SU-DHL-6 (cell line): ENCODE data around the gene LTB.

Experiments used
- H2AFZ ChIP-seq: fragments of 200-600 bp; sonication (generic); 2 replicates; pipeline ENCODE4 v1.6.1; 2014; ENCODE audit warnings: low read depth, mild to moderate bottlenecking, moderate library complexity, mixed read lengths, antibody characterized with exemption, low read length; ENCODE audit not compliant: severe bottlenecking
- H3F3A ChIP-seq: fragments of 200-600 bp; shearing (Covaris generic); 2 replicates; pipeline ENCODE4 v1.6.0; 2016; ENCODE audit warnings: antibody characterized with exemption, mild to moderate bottlenecking; ENCODE audit not compliant: insufficient read depth
- H3K27ac ChIP-seq: fragments of 200-600 bp; sonication (generic); 2 replicates; pipeline ENCODE4 v1.5.1; 2016; ENCODE audit warnings: low read depth, mild to moderate bottlenecking, low read length, moderate library complexity, mixed read lengths
- H3K27me3 ChIP-seq: fragments of 200-600 bp; sonication (generic), shearing (Covaris generic); 2 replicates; pipeline ENCODE4 v1.6.0; 2014; ENCODE audit warnings: mild to moderate bottlenecking, low read length
- H3K36me3 ChIP-seq: fragments of 200-600 bp; sonication (generic); 2 replicates; pipeline ENCODE4 v1.6.1; 2014; ENCODE audit warnings: mild to moderate bottlenecking, low read length, mixed read lengths
- H3K4me2 ChIP-seq: fragments of 300-600, 200-600 bp; shearing (Covaris generic), sonication (generic); 2 replicates; pipeline ENCODE4 v1.6.0; 2014; ENCODE audit warnings: low read length, low read depth, mild to moderate bottlenecking; ENCODE audit not compliant: poor library complexity, severe bottlenecking
- H3K4me3 ChIP-seq: fragments of 200-600 bp; sonication (generic); 2 replicates; pipeline ENCODE4 v1.5.1; 2014; ENCODE audit warnings: antibody characterized with exemption, low read length, mild to moderate bottlenecking, mixed read lengths; ENCODE audit not compliant: insufficient read depth, poor library complexity, severe bottlenecking
- H3K79me2 ChIP-seq: fragments of 200-600 bp; sonication (generic); 2 replicates; pipeline ENCODE4 v1.6.1; 2014; ENCODE audit warnings: mild to moderate bottlenecking, low read length, moderate library complexity; ENCODE audit not compliant: insufficient read depth
- H3K9ac ChIP-seq: fragments of 200-600 bp; sonication (generic); 2 replicates; pipeline ENCODE4 v1.7.0; 2014; ENCODE audit warnings: mild to moderate bottlenecking, low read length
- H3K9me2 ChIP-seq: fragments of 200-600 bp; sonication (generic); replicated peaks from 2 replicates; pipeline ENCODE4 v1.6.1; 2014; ENCODE audit warnings: low read length; ENCODE audit not compliant: insufficient read depth
- H3K9me3 ChIP-seq: fragments of 200-600 bp; sonication (generic); 2 replicates; pipeline ENCODE4 v1.6.1; 2014; ENCODE audit warnings: low read length, mixed read lengths; ENCODE audit not compliant: insufficient read depth
- H4K20me1 ChIP-seq: fragments of 200-600 bp; sonication (generic); 2 replicates; pipeline ENCODE4 v1.6.1; 2014; ENCODE audit warnings: low read depth, mild to moderate bottlenecking, antibody characterized with exemption, low read length, moderate library complexity, mixed read lengths
- EZH2phosphoT487 ChIP-seq: fragments of 200-600 bp; sonication (generic), shearing (Covaris generic); conservative IDR thresholded peaks from 2 replicates; pipeline ENCODE4 v1.6.1; 2018; ENCODE audit warnings: mild to moderate bottlenecking, antibody characterized with exemption, low read length, moderate library complexity, mixed read lengths
- TF ChIP-seq, protein P1 (sequence below): fragments of 200-600 bp; sonication (generic); IDR thresholded peaks from one replicate; pipeline ENCODE4 v1.5.1; 2017; ENCODE audit warnings: antibody characterized with exemption, mild to moderate bottlenecking, low read length, moderate library complexity; ENCODE audit not compliant: insufficient read depth, poor library complexity, severe bottlenecking

The LTB gene

GRCh38 chr6:31558318-31558625 is 24.0 kb downstream of the LTB start:
- H3K9ac ChIP-seq = peak overlapping the region; percentile 69
- no peak for TF ChIP-seq EZH2phosphoT487
- TF ChIP-seq, protein P1, sequence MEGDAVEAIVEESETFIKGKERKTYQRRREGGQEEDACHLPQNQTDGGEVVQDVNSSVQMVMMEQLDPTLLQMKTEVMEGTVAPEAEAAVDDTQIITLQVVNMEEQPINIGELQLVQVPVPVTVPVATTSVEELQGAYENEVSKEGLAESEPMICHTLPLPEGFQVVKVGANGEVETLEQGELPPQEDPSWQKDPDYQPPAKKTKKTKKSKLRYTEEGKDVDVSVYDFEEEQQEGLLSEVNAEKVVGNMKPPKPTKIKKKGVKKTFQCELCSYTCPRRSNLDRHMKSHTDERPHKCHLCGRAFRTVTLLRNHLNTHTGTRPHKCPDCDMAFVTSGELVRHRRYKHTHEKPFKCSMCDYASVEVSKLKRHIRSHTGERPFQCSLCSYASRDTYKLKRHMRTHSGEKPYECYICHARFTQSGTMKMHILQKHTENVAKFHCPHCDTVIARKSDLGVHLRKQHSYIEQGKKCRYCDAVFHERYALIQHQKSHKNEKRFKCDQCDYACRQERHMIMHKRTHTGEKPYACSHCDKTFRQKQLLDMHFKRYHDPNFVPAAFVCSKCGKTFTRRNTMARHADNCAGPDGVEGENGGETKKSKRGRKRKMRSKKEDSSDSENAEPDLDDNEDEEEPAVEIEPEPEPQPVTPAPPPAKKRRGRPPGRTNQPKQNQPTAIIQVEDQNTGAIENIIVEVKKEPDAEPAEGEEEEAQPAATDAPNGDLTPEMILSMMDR = no peak
- H3K4me3 ChIP-seq = peak overlapping the region; percentile 41

DNA sequence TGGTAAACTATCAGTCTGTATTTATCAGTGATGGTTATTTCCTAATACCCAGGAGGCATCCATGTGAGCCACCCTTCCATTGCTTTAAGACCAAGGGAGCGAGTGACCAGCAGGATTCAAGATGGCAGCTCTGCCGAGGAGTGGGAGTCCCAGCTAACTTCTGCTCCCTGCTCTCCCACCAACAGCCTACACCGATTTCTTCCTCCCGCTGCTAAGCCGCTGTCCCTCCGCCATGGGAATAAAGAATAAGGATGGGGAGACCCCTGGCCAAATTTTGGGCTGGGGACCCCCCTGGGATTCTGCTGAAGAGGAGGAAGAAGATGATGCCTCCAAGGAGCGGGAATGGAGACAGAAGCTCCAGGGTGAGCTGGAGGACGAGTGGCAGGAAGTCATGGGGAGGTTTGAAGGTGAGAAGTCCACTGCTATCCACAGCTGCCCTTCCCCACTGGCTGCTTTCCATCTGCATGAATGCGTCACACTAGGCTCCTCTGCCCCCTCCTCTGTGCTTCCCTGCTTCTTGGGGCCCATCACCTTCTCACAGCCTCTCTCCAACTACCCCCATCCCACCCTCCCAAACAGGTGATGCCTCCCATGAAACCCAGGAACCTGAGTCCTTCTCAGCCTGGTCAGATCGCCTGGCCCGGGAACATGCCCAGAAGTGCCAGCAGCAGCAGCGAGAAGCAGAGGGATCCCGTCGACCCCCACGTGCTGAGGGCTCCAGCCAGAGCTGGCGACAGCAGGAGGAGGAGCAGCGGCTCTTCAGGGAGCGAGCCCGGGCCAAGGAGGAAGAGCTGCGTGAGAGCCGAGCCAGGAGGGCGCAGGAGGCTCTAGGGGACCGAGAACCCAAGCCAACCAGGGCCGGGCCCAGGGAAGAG is 24.5 kb downstream of the LTB start:
- Histone ChIP-seq H3K9me2 (no peaks in the 10 kb centered on the region), H3F3A (peaks cover 77% of the 10 kb centered on the region), H3K4me2 (peak overlapping the region; percentile 77), H3K9me3 (no peaks in the 10 kb centered on the region), H4K20me1 (no peaks in the 10 kb centered on the region), H3K36me3 (no peaks in the 10 kb centered on the region), H3K27ac (peak overlapping the region; percentile 94), H3K9ac (peak overlapping the region; percentile 69), H3K79me2 (peaks cover 17% of the 10 kb centered on the region; the same call in 1 of the 2 replicates), H3K27me3 (no peaks in the 10 kb centered on the region), H3K4me3 (no peak overlapping the region), H2AFZ (no peak overlapping the region)
- TF ChIP-seq, protein P1 = no peak
- no peak for TF ChIP-seq EZH2phosphoT487

More at GRCh38 chr6:31558318-31558625, 24.0 kb downstream of the LTB start:
- no peaks in the 10 kb centered on the region for H3K9me3 ChIP-seq
- peaks cover 81% of the 10 kb centered on the region for H3F3A ChIP-seq
- H3K36me3 ChIP-seq = no peaks in the 10 kb centered on the region
- no peak overlapping the region for H2AFZ ChIP-seq
- no peaks in the 10 kb centered on the region for H3K9me2 ChIP-seq
- peak overlapping the region; percentile 77 for H3K4me2 ChIP-seq
- no peaks in the 10 kb centered on the region for H3K27me3 ChIP-seq
- peak overlapping the region; percentile 94 for H3K27ac ChIP-seq
- H4K20me1 ChIP-seq = no peaks in the 10 kb centered on the region
- peaks cover 16% of the 10 kb centered on the region; the same call in 1 of the 2 replicates for H3K79me2 ChIP-seq

DNA sequence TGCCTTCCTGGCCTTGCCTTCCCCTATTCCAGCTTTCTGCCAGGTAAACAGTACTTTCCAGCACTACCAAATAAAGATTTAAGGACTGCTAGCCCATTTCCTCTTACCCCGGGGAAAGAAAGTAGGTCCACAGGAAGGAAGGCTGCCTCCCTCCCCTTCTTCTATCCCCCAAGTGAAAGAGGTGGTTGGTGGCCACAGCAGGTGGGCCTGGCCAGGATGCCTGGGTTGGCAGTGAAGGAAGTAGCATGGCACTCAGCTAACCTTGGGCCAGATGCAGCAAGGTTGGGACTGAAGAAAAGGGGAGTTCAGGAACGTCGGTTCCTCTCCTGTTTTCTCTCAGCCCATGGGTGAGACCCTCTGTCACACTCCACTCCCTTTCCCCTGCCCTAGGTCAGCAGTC is 25.9 kb downstream of the LTB start:
- no peak overlapping the region for H3K4me3 ChIP-seq
- H3K27me3 ChIP-seq = no peaks in the 10 kb centered on the region
- H3K36me3 ChIP-seq = no peaks in the 10 kb centered on the region
- H3K9me2 ChIP-seq = no peaks in the 10 kb centered on the region
- peaks cover 17% of the 10 kb centered on the region; the same call in 1 of the 2 replicates for H3K79me2 ChIP-seq
- H4K20me1 ChIP-seq = no peaks in the 10 kb centered on the region
- peak overlapping the region; percentile 33 for H3K4me2 ChIP-seq
- peak overlapping the region; percentile 8; the same call in 1 of the 2 replicates for H3K9ac ChIP-seq
- no peak overlapping the region for H2AFZ ChIP-seq
- peaks cover 64% of the 10 kb centered on the region for H3F3A ChIP-seq
- no peaks in the 10 kb centered on the region for H3K9me3 ChIP-seq
- H3K27ac ChIP-seq = peak overlapping the region; percentile 72
- TF ChIP-seq, protein P1 = no peak
- TF ChIP-seq EZH2phosphoT487 = no peak
